ENCODE measurements around the gene RRP12.

GRCh38 chr10:97450828-97451227 lies 49.7 kb upstream of the RRP12 start:
- no peak for TF ChIP-seq EZH2 (IDR thresholded peaks at IDR 0.05)
- no peak for TF ChIP-seq CTCF (IDR thresholded peaks at IDR 0.05)

Data from neural progenitor cell (in vitro differentiated cells).